Esophagus squamous epithelium (tissue), 4 donors: ENCODE results near the gene EMCN.

Source experiments
- POLR2A ChIP-seq, 4 donors: fragments of 450-650 bp; IDR thresholded peaks; one replicate each; pipeline ENCODE4 v1.6.1; 2017; ENCODE audit warnings: antibody characterized with exemption in 4 of 4, mild to moderate bottlenecking in 4 of 4, moderate library complexity in 3 of 4
- TF ChIP-seq, protein P1 (sequence below), 6 experiments: fragments of 450-650 bp in 4 of 6; fragments of 200-600 bp in 2 of 6; sonication (generic) in 2 of 6; IDR thresholded peaks; one replicate each; pipeline ENCODE4 v1.5.1; 2016 to 2019; ENCODE audit warnings: antibody characterized with exemption in 6 of 6, mild to moderate bottlenecking in 4 of 6, moderate library complexity in 4 of 6

DNA sequence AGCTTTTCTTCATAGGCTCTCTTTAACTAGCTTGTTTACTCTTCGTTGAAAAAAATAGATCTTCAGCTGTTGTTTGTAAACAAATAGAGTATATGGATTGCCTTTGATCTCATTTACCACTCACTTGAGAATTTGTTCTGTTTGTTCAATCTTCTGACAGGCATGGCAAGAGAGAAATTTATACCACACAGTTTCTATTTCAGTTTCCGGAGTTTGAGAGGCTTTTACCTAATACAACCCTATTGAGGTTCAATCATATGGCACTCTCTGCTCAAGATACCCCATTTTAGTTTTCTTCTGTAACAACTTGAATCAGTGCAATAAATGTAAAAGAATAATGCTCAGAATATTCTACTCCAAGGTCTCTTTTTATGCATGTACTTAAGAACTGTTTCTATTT, 148.0 kb downstream of the EMCN start:
- no peak for TF ChIP-seq POLR2A (IDR thresholded peaks at IDR 0.05)
- TF ChIP-seq, protein P1, sequence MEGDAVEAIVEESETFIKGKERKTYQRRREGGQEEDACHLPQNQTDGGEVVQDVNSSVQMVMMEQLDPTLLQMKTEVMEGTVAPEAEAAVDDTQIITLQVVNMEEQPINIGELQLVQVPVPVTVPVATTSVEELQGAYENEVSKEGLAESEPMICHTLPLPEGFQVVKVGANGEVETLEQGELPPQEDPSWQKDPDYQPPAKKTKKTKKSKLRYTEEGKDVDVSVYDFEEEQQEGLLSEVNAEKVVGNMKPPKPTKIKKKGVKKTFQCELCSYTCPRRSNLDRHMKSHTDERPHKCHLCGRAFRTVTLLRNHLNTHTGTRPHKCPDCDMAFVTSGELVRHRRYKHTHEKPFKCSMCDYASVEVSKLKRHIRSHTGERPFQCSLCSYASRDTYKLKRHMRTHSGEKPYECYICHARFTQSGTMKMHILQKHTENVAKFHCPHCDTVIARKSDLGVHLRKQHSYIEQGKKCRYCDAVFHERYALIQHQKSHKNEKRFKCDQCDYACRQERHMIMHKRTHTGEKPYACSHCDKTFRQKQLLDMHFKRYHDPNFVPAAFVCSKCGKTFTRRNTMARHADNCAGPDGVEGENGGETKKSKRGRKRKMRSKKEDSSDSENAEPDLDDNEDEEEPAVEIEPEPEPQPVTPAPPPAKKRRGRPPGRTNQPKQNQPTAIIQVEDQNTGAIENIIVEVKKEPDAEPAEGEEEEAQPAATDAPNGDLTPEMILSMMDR (IDR thresholded peaks at IDR 0.05) = no peak
